Epithelial cell of esophagus (primary cell): ENCODE results near the gene MDM1.

Source experiments
- DNase-seq: peaks from one replicate; pipeline ENCODE4 v3.0.0; 2010; ENCODE audit warnings: low read depth
- H3K4me3 ChIP-seq: 2 replicates; pipeline ENCODE4 v1.5.1; 2011; ENCODE audit warnings: mild to moderate bottlenecking, low read length, control low read depth
- CTCF ChIP-seq: IDR thresholded peaks from 2 replicates; pipeline ENCODE4 v1.5.1; 2011; ENCODE audit warnings: low read depth, mild to moderate bottlenecking, low read length, control low read depth, inconsistent platforms; ENCODE audit not compliant: insufficient read depth; ENCODE audit errors: missing control alignments

MDM1 gene

GRCh38 chr12:68325966-68326365, 6.2 kb downstream of the MDM1 start:
- H3K4me3 ChIP-seq, result no peak overlapping the region
- TF ChIP-seq CTCF, result no peak
- no peak for DNase-seq

GRCh38 chr12:68324531-68324930, 7.6 kb downstream of the MDM1 start:
- TF ChIP-seq CTCF, result no peak
- no peak for DNase-seq

GRCh38 chr12:68321140-68321539, 11.0 kb downstream of the MDM1 start:
- no peak overlapping the region for H3K4me3 ChIP-seq
- no peak for TF ChIP-seq CTCF
- DNase-seq, result no peak

More at GRCh38 chr12:68324531-68324930, 7.6 kb downstream of the MDM1 start:
- H3K4me3 ChIP-seq, result no peak overlapping the region

GRCh38 chr12:68319988-68320623, 12.1 kb downstream of the MDM1 start:
- no peak for DNase-seq
- no peak overlapping the region for H3K4me3 ChIP-seq
- no peak for TF ChIP-seq CTCF

GRCh38 chr12:68317047-68317667, 15.0 kb downstream of the MDM1 start:
- no peak overlapping the region for H3K4me3 ChIP-seq
- peak; percentile 52 for TF ChIP-seq CTCF
- DNase-seq, result peak; percentile 56

GRCh38 chr12:68310370-68310769, 21.8 kb downstream of the MDM1 start:
- DNase-seq, result peak; percentile 85
- no peak overlapping the region for H3K4me3 ChIP-seq
- TF ChIP-seq CTCF, result no peak

- TF ChIP-seq CTCF, result no peak
- H3K4me3 ChIP-seq, result no peak overlapping the region
- DNase-seq, result no peak
Observed at GRCh38 chr12:68306564-68306963, 25.6 kb downstream of the MDM1 start.
